ENCODE measurements around the gene TCAIM.

TCAIM gene

GRCh38 chr3:44442596-44443309, 104.2 kb downstream of the TCAIM start:
- Histone ChIP-seq H3K4me3 (ENCODE audit: severe bottlenecking) (no peak overlapping the region), H3K27me3 (ENCODE audit: insufficient read depth, poor library complexity, severe bottlenecking) (no peaks in the 10 kb centered on the region), H3K27ac (ENCODE audit: poor library complexity, severe bottlenecking) (no peak overlapping the region), H3K36me3 (ENCODE audit: low read depth) (peaks cover 26% of the 10 kb centered on the region), H3K4me1 (ENCODE audit: insufficient read depth, poor library complexity, severe bottlenecking) (no peaks in the 10 kb centered on the region), H3K9me3 (ENCODE audit: severe bottlenecking) (no peaks in the 10 kb centered on the region)
- TF ChIP-seq CTCF (IDR thresholded peaks at IDR 0.05; ENCODE audit: poor library complexity, severe bottlenecking) = no peak
- no peak for ATAC-seq (ENCODE audit: low read depth)
- no peak for DNase-seq (ENCODE audit: low spot score)

DNA sequence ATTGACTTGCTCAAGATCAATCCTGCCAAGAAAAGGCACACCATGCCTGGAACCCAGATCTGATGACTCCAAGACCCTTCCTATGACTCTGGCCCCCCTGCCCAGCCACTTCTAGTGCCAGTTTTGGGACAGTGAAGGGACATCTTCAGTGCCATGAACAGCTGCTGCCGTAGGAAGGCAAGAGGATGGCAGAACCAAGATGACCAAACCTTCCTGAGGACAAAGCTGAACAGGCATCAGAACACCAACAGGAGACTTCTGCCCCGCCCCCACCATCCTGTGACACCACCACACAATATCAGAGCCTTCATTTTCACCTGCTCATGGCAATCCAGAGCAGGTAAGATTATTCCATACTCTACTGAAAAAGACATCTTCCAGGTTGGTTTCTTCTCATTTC, 105.9 kb downstream of the TCAIM start:
- no peak overlapping the region for H3K27ac ChIP-seq (ENCODE audit: poor library complexity, severe bottlenecking)
- no peak for ATAC-seq (ENCODE audit: low read depth)
- no peaks in the 10 kb centered on the region for H3K4me1 ChIP-seq (ENCODE audit: insufficient read depth, poor library complexity, severe bottlenecking)
- no peak overlapping the region for H3K4me3 ChIP-seq (ENCODE audit: severe bottlenecking)
- no peaks in the 10 kb centered on the region for H3K27me3 ChIP-seq (ENCODE audit: insufficient read depth, poor library complexity, severe bottlenecking)
- peaks cover 43% of the 10 kb centered on the region for H3K36me3 ChIP-seq (ENCODE audit: low read depth)
- TF ChIP-seq CTCF (IDR thresholded peaks at IDR 0.05; ENCODE audit: poor library complexity, severe bottlenecking) = no peak
- no peak for DNase-seq (ENCODE audit: low spot score)
- H3K9me3 ChIP-seq (ENCODE audit: severe bottlenecking) = no peaks in the 10 kb centered on the region

GRCh38 chr3:44444896-44445691, 106.5 kb downstream of the TCAIM start:
- Histone ChIP-seq H3K4me1 (ENCODE audit: insufficient read depth, poor library complexity, severe bottlenecking) (no peaks in the 10 kb centered on the region), H3K4me3 (ENCODE audit: severe bottlenecking) (no peak overlapping the region), H3K36me3 (ENCODE audit: low read depth) (peaks cover 50% of the 10 kb centered on the region), H3K27ac (ENCODE audit: poor library complexity, severe bottlenecking) (no peak overlapping the region), H3K27me3 (ENCODE audit: insufficient read depth, poor library complexity, severe bottlenecking) (no peaks in the 10 kb centered on the region), H3K9me3 (ENCODE audit: severe bottlenecking) (no peaks in the 10 kb centered on the region)
- TF ChIP-seq CTCF (IDR thresholded peaks at IDR 0.05; ENCODE audit: poor library complexity, severe bottlenecking) = no peak
- DNase-seq (ENCODE audit: low spot score) (peak; percentile 17), ATAC-seq (ENCODE audit: low read depth) (no peak)

GRCh38 chr3:44445786-44446185, 107.2 kb downstream of the TCAIM start:
- Histone ChIP-seq H3K27me3 (ENCODE audit: insufficient read depth, poor library complexity, severe bottlenecking) (no peaks in the 10 kb centered on the region), H3K36me3 (ENCODE audit: low read depth) (peaks cover 55% of the 10 kb centered on the region), H3K27ac (ENCODE audit: poor library complexity, severe bottlenecking) (no peak overlapping the region), H3K4me1 (ENCODE audit: insufficient read depth, poor library complexity, severe bottlenecking) (no peaks in the 10 kb centered on the region), H3K9me3 (ENCODE audit: severe bottlenecking) (no peaks in the 10 kb centered on the region), H3K4me3 (ENCODE audit: severe bottlenecking) (no peak overlapping the region)
- TF ChIP-seq CTCF (IDR thresholded peaks at IDR 0.05; ENCODE audit: poor library complexity, severe bottlenecking) = no peak
- DNase-seq (ENCODE audit: low spot score) (no peak), ATAC-seq (ENCODE audit: low read depth) (no peak)

GRCh38 chr3:44446929-44447328, 108.4 kb downstream of the TCAIM start:
- TF ChIP-seq CTCF (IDR thresholded peaks at IDR 0.05; ENCODE audit: poor library complexity, severe bottlenecking) = no peak
- Histone ChIP-seq H3K27ac (ENCODE audit: poor library complexity, severe bottlenecking) (no peak overlapping the region), H3K9me3 (ENCODE audit: severe bottlenecking) (no peaks in the 10 kb centered on the region), H3K4me3 (ENCODE audit: severe bottlenecking) (no peak overlapping the region), H3K27me3 (ENCODE audit: insufficient read depth, poor library complexity, severe bottlenecking) (no peaks in the 10 kb centered on the region), H3K4me1 (ENCODE audit: insufficient read depth, poor library complexity, severe bottlenecking) (no peaks in the 10 kb centered on the region), H3K36me3 (ENCODE audit: low read depth) (peaks cover 63% of the 10 kb centered on the region)
- no peak for DNase-seq (ENCODE audit: low spot score)
- ATAC-seq (ENCODE audit: low read depth) = no peak

Data from RWPE2 (cell line).